Mesendoderm (in vitro differentiated cells): ENCODE data around the gene DYSF.

Experiments used
- DNase-seq: peaks from one replicate; pipeline ENCODE4 v3.0.0; 2013
- H2AK5ac ChIP-seq: 2 replicates; pipeline ENCODE4 v1.6.1; 2013; ENCODE audit warnings: low read length, inconsistent platforms
- H2BK120ac ChIP-seq: 2 replicates; pipeline ENCODE4 v1.6.1; 2013; ENCODE audit warnings: low read depth, mild to moderate bottlenecking, low read length, moderate library complexity, mixed read lengths
- H2BK15ac ChIP-seq: replicated peaks from 2 replicates; pipeline ENCODE4 v1.6.1; 2013; ENCODE audit warnings: low read depth, mild to moderate bottlenecking, moderate library complexity
- H2BK5ac ChIP-seq: 2 replicates; pipeline ENCODE4 v1.6.1; 2013; ENCODE audit warnings: low read length, inconsistent platforms
- H3K18ac ChIP-seq: 2 replicates; pipeline ENCODE4 v1.6.1; 2013; ENCODE audit warnings: mild to moderate bottlenecking, low read length, mixed read lengths
- H3K23ac ChIP-seq: one replicate; pipeline ENCODE4 v1.6.1; 2013; ENCODE audit warnings: low read length
- H3K27ac ChIP-seq: 2 replicates; pipeline ENCODE4 v1.5.1; 2013; ENCODE audit warnings: low read depth, mild to moderate bottlenecking, inconsistent platforms, low read length, moderate library complexity
- H3K27me3 ChIP-seq: 2 replicates; pipeline ENCODE4 v1.6.1; 2013; ENCODE audit warnings: low read length, control low read depth, mild to moderate bottlenecking, inconsistent platforms; ENCODE audit not compliant: insufficient read depth, poor library complexity
- H3K36me3 ChIP-seq: 2 replicates; pipeline ENCODE4 v1.6.1; 2013; ENCODE audit warnings: low read length, inconsistent platforms; ENCODE audit not compliant: control insufficient read depth, insufficient read depth
- H3K4ac ChIP-seq: one replicate; pipeline ENCODE4 v1.6.1; 2013; ENCODE audit warnings: low read depth, mild to moderate bottlenecking, low read length, moderate library complexity
- H3K4me1 ChIP-seq: 2 replicates; pipeline ENCODE4 v1.6.1; 2013; ENCODE audit warnings: low read depth, low read length, inconsistent platforms; ENCODE audit not compliant: control insufficient read depth
- H3K4me2 ChIP-seq: 2 replicates; pipeline ENCODE4 v1.6.1; 2013; ENCODE audit warnings: low read length
- H3K4me3 ChIP-seq: 2 replicates; pipeline ENCODE4 v1.5.1; 2013; ENCODE audit warnings: mild to moderate bottlenecking, low read length
- H3K56ac ChIP-seq: one replicate; pipeline ENCODE4 v1.6.1; 2013; ENCODE audit warnings: low read length
- H3K79me1 ChIP-seq: 2 replicates; pipeline ENCODE4 v1.6.1; 2013; ENCODE audit warnings: low read length, inconsistent platforms
- H3K79me2 ChIP-seq: 2 replicates; pipeline ENCODE4 v1.6.1; 2013; ENCODE audit warnings: mild to moderate bottlenecking, low read length; ENCODE audit not compliant: control insufficient read depth, insufficient read depth
- H3K9ac ChIP-seq: 2 replicates; pipeline ENCODE4 v1.6.1; 2013; ENCODE audit warnings: low read length, inconsistent platforms
- H4K5ac ChIP-seq: one replicate; pipeline ENCODE4 v1.6.1; 2013; ENCODE audit warnings: low read length
- H4K8ac ChIP-seq: one replicate; pipeline ENCODE4 v1.6.1; 2013; ENCODE audit warnings: low read depth, mild to moderate bottlenecking, control low read depth, low read length, moderate library complexity
- WGBS: extraction: QIAGEN DNeasy Blood & Tissue Kit; methylation state at CpG from one replicate; pipeline ENCODE4 v1.1.7; 2013; ENCODE audit warnings: low lambda C conversion rate, missing lambda C conversion rate; ENCODE audit not compliant: insufficient coverage; ENCODE audit errors: extremely low coverage; 5-methylcytosine and 5-hydroxymethylcytosine counted together

DYSF gene

GRCh38 chr2:71530641-71531332 is 77.4 kb downstream of the DYSF start:
- no peak overlapping the region for H3K4me2 ChIP-seq
- no peak overlapping the region for H2AK5ac ChIP-seq
- no peak overlapping the region for H4K8ac ChIP-seq
- H2BK5ac ChIP-seq, result no peak overlapping the region
- H3K27me3 ChIP-seq, result no peaks in the 10 kb centered on the region
- H3K36me3 ChIP-seq, result no peaks in the 10 kb centered on the region
- no peak overlapping the region for H3K23ac ChIP-seq
- H3K27ac ChIP-seq, result no peak overlapping the region
- no peak overlapping the region for H3K4ac ChIP-seq
- peak; percentile 77 for DNase-seq
- H3K18ac ChIP-seq, result no peak overlapping the region
- no peak overlapping the region for H2BK15ac ChIP-seq
- no peak overlapping the region for H4K5ac ChIP-seq
- no peaks in the 10 kb centered on the region for H3K4me1 ChIP-seq
- no CpG with 5 or more reads among the region's 7 CpGs for WGBS
- no peak overlapping the region for H3K9ac ChIP-seq
- H3K79me2 ChIP-seq, result no peaks in the 10 kb centered on the region
- no peaks in the 10 kb centered on the region for H3K79me1 ChIP-seq
- H3K4me3 ChIP-seq, result no peak overlapping the region
- H3K56ac ChIP-seq, result no peak overlapping the region
- H2BK120ac ChIP-seq, result no peak overlapping the region

GRCh38 chr2:71531522-71532047 is 78.2 kb downstream of the DYSF start:
- Histone ChIP-seq H2AK5ac (no peak overlapping the region), H2BK15ac (no peak overlapping the region), H3K9ac (no peak overlapping the region), H3K27me3 (no peaks in the 10 kb centered on the region), H3K4ac (no peak overlapping the region), H2BK120ac (no peak overlapping the region), H3K4me2 (no peak overlapping the region), H4K8ac (no peak overlapping the region), H3K23ac (no peak overlapping the region), H3K4me1 (no peaks in the 10 kb centered on the region), H3K79me1 (no peaks in the 10 kb centered on the region), H3K4me3 (no peak overlapping the region), H3K27ac (no peak overlapping the region), H4K5ac (no peak overlapping the region), H3K79me2 (no peaks in the 10 kb centered on the region), H3K56ac (no peak overlapping the region), H2BK5ac (no peak overlapping the region), H3K36me3 (no peaks in the 10 kb centered on the region), H3K18ac (no peak overlapping the region)
- no CpG with 5 or more reads among the region's 9 CpGs for WGBS
- DNase-seq, result peak; percentile 19

GRCh38 chr2:71532327-71532726 is 79.0 kb downstream of the DYSF start:
- Histone ChIP-seq H2BK120ac (no peak overlapping the region), H3K9ac (no peak overlapping the region), H2AK5ac (no peak overlapping the region), H3K27me3 (no peaks in the 10 kb centered on the region), H2BK5ac (no peak overlapping the region), H4K5ac (no peak overlapping the region), H3K18ac (no peak overlapping the region), H2BK15ac (no peak overlapping the region), H3K79me1 (no peaks in the 10 kb centered on the region), H3K4me1 (no peaks in the 10 kb centered on the region), H3K36me3 (no peaks in the 10 kb centered on the region), H3K4me3 (no peak overlapping the region), H3K4me2 (no peak overlapping the region), H4K8ac (no peak overlapping the region), H3K79me2 (no peaks in the 10 kb centered on the region), H3K56ac (no peak overlapping the region), H3K4ac (no peak overlapping the region), H3K23ac (no peak overlapping the region), H3K27ac (no peak overlapping the region)
- no CpG with 5 or more reads among the region's 2 CpGs for WGBS
- no peak for DNase-seq

- H3K18ac ChIP-seq, result no peak overlapping the region
- no peak overlapping the region for H3K4ac ChIP-seq
- no peak overlapping the region for H3K4me3 ChIP-seq
- no peaks in the 10 kb centered on the region for H3K4me1 ChIP-seq
- no peaks in the 10 kb centered on the region for H3K36me3 ChIP-seq
- H3K27ac ChIP-seq, result no peak overlapping the region
- no peak overlapping the region for H2BK15ac ChIP-seq
- DNase-seq, result no peak
- no peak overlapping the region for H2BK5ac ChIP-seq
- no peak overlapping the region for H4K5ac ChIP-seq
- no peaks in the 10 kb centered on the region for H3K79me1 ChIP-seq
- no peak overlapping the region for H3K4me2 ChIP-seq
- no CpG with 5 or more reads among the region's 1 CpG for whole genome bisulfite sequencing
- no peak overlapping the region for H3K56ac ChIP-seq
- H4K8ac ChIP-seq, result no peak overlapping the region
- no peak overlapping the region for H2BK120ac ChIP-seq
- H2AK5ac ChIP-seq, result no peak overlapping the region
- H3K27me3 ChIP-seq, result no peaks in the 10 kb centered on the region
- H3K23ac ChIP-seq, result no peak overlapping the region
- H3K79me2 ChIP-seq, result no peaks in the 10 kb centered on the region
- no peak overlapping the region for H3K9ac ChIP-seq
Observed at GRCh38 chr2:71534201-71534600, 80.8 kb downstream of the DYSF start.

GRCh38 chr2:71534826-71535225 is 81.5 kb downstream of the DYSF start:
- Histone ChIP-seq H2BK15ac (no peak overlapping the region), H2AK5ac (no peak overlapping the region), H3K4me1 (no peaks in the 10 kb centered on the region), H3K27me3 (no peaks in the 10 kb centered on the region), H3K18ac (no peak overlapping the region), H3K27ac (no peak overlapping the region), H3K36me3 (no peaks in the 10 kb centered on the region), H4K5ac (no peak overlapping the region), H3K4me2 (no peak overlapping the region), H3K4ac (no peak overlapping the region), H3K79me2 (no peaks in the 10 kb centered on the region), H2BK5ac (no peak overlapping the region), H3K79me1 (no peaks in the 10 kb centered on the region), H3K4me3 (no peak overlapping the region), H3K9ac (no peak overlapping the region), H3K23ac (no peak overlapping the region), H2BK120ac (no peak overlapping the region), H3K56ac (no peak overlapping the region), H4K8ac (no peak overlapping the region)
- DNase-seq, result no peak
- WGBS, result no CpG with 5 or more reads among the region's 4 CpGs

- H3K56ac ChIP-seq, result no peak overlapping the region
- no peak overlapping the region for H2AK5ac ChIP-seq
- H3K79me2 ChIP-seq, result no peaks in the 10 kb centered on the region
- H3K18ac ChIP-seq, result no peak overlapping the region
- H3K36me3 ChIP-seq, result no peaks in the 10 kb centered on the region
- WGBS, result no CpG with 5 or more reads among the region's 7 CpGs
- H2BK5ac ChIP-seq, result no peak overlapping the region
- no peak overlapping the region for H3K27ac ChIP-seq
- no peak overlapping the region for H3K4me3 ChIP-seq
- no peak overlapping the region for H2BK120ac ChIP-seq
- no peak overlapping the region for H3K4ac ChIP-seq
- no peak overlapping the region for H3K4me2 ChIP-seq
- H3K4me1 ChIP-seq, result no peaks in the 10 kb centered on the region
- no peak overlapping the region for H4K8ac ChIP-seq
- H3K79me1 ChIP-seq, result no peaks in the 10 kb centered on the region
- no peak overlapping the region for H3K23ac ChIP-seq
- H2BK15ac ChIP-seq, result no peak overlapping the region
- no peak overlapping the region for H3K9ac ChIP-seq
- DNase-seq, result no peak
- H4K5ac ChIP-seq, result no peak overlapping the region
- H3K27me3 ChIP-seq, result no peaks in the 10 kb centered on the region
Observed at GRCh38 chr2:71535526-71535925, 82.2 kb downstream of the DYSF start.
